Lower leg skin (tissue), 4 donors: Measurements from ENCODE around the gene GALNT7. TPM values are rescaled to one million over a fixed set of nuclear protein-coding genes. Genes with fewer than 3 reads are reported as not detected.

Experiments
- DNase-seq, 2 donors: peaks; one replicate each; pipeline ENCODE4 v3.0.0-alpha.2; 2019; ENCODE audit warnings: low spot score in 2 of 2
- H3K4me3 ChIP-seq: fragments of 200-600 bp; sonication (generic); 2 replicates; pipeline ENCODE4 v1.5.1; 2017; ENCODE audit warnings: mild to moderate bottlenecking, low read depth; ENCODE audit not compliant: poor library complexity, severe bottlenecking
- CTCF ChIP-seq, 3 donors: fragments of 450-650 bp; IDR thresholded peaks; one replicate each; pipeline ENCODE4 v1.5.1; 2016; ENCODE audit warnings: antibody characterized with exemption in 3 of 3, mild to moderate bottlenecking in 3 of 3, moderate library complexity in 2 of 3
- POLR2A ChIP-seq, 2 donors: fragments of 450-650 bp; IDR thresholded peaks; one replicate each; pipeline ENCODE4 v1.6.1; 2016 to 2017; ENCODE audit warnings: antibody characterized with exemption in 2 of 2, mild to moderate bottlenecking in 1 of 2, moderate library complexity in 1 of 2
- WGBS, 2 donors: methylation state at CpG; one replicate each; pipeline ENCODE4 v1.1.5; 2018; 5-methylcytosine and 5-hydroxymethylcytosine counted together
- intact Hi-C: fragments of 100-400 bp; cut with DNase I; formaldehyde crosslinking; loops from one replicate; pipeline ENCODE4 v1.15.0; 2023; ENCODE audit warnings: low total_unique reads
- total RNA-seq, 4 donors: library from RNA; depleted of rRNA; stranded (reverse); fragments of >200 nt; gene quantifications; one replicate each; pipeline ENCODE4 v1.1.0, GENCODE V29; 2016

Gene GALNT7
- total RNA-seq, 4 donors from 2014 or later = 2.3 to 14.0 (median 12.5) TPM

GRCh38 chr4:173243321-173243720 lies 74.7 kb downstream of the GALNT7 start:
- 79 to 81% methylated on average over 3 of the region's 3 CpGs for WGBS, 2 donors
- intact Hi-C loops = no loop called here
- TF ChIP-seq CTCF (IDR thresholded peaks at IDR 0.05) = no peak
- no peak for TF ChIP-seq POLR2A (IDR thresholded peaks at IDR 0.05)

DNA sequence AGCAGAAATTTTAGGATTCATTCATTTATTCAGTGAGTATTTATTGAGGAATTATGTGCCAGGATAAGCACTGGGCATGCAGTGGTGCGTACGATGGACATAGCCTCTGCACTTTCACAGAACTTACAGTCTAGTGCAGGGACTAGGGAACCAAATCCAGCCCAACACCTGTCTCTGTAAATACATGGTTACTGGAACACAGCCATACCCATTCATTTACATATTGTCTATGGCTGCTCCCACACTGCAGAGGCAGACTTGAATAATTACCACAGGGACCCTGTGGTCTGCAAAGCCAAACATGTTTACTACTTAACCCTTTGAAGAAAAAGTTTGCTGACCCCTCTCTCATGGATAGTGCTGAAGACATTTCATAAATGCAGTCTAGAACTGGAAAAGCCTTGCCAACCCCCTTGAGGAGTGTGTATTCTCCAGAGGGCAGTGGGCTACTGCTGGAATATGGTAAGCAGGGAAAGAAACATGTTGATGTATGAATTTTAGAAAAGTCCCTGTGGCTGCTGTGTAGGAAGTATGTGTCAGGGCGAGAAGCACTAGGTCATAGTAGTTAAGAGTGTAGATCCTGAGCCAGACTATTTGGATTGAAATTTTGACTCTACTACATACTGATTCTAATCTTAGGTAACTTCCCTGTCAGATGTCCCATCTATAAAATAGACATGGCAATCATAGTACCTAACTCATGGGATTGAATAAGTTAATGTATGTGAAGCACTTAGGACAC lies 75.5 kb downstream of the GALNT7 start:
- DNase-seq = no peak
- intact Hi-C loops = no loop called here
- no peak overlapping the region for H3K4me3 ChIP-seq
- no peak for TF ChIP-seq POLR2A (IDR thresholded peaks at IDR 0.05)
- WGBS, 2 donors = 88 to 93% methylated on average over 3 of the region's 3 CpGs

More at GRCh38 chr4:173243321-173243720, 74.7 kb downstream of the GALNT7 start:
- DNase-seq = no peak
- H3K4me3 ChIP-seq = no peak overlapping the region

- DNase-seq = no peak
- intact Hi-C loops = no loop called here
- TF ChIP-seq CTCF (IDR thresholded peaks at IDR 0.05) (no peak), POLR2A (IDR thresholded peaks at IDR 0.05) (no peak)
- no peak overlapping the region for H3K4me3 ChIP-seq
Measured at GRCh38 chr4:173245952-173246351, 77.3 kb downstream of the GALNT7 start.

GRCh38 chr4:173246719-173247118 lies 78.1 kb downstream of the GALNT7 start:
- intact Hi-C loops = no loop called here
- WGBS, 2 donors = 62 to 70% methylated on average over 3 of the region's 3 CpGs
- TF ChIP-seq CTCF (IDR thresholded peaks at IDR 0.05) = no peak
- TF ChIP-seq POLR2A (IDR thresholded peaks at IDR 0.05) = no peak
- no peak for DNase-seq
- no peak overlapping the region for H3K4me3 ChIP-seq

- TF ChIP-seq POLR2A (IDR thresholded peaks at IDR 0.05) = no peak
- TF ChIP-seq CTCF (IDR thresholded peaks at IDR 0.05) = no peak
- intact Hi-C loops = no loop called here
- no peak overlapping the region for H3K4me3 ChIP-seq
- DNase-seq = no peak
- 63 to 71% methylated on average over 5 of the region's 5 CpGs for WGBS, 2 donors
Measured at GRCh38 chr4:173247321-173247720, 78.7 kb downstream of the GALNT7 start.

DNA sequence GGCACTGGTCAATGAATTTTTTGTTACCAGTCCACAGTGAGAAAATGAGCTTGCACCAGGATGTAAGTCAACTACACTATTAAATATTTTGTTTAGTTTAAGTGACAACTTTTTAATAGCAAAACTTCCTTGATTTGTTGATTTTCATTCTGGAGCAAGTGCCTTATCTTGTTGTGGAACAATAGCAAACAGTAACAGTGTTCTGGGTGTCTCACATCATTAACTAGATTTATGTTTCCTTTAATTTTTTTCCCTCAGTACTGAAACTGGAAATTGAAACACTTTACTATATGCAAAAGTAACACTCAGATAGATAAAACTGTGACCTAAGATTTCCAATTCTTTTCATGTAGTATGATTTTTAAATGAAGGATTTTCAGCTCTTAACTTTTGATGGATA lies 80.1 kb downstream of the GALNT7 start:
- intact Hi-C loops = no loop called here
- TF ChIP-seq POLR2A (IDR thresholded peaks at IDR 0.05) (no peak), CTCF (IDR thresholded peaks at IDR 0.05) (no peak)
- H3K4me3 ChIP-seq = no peak overlapping the region
- no peak for DNase-seq
